ENCODE measurements around the gene ZNRD2. TPM values are rescaled to one million over a fixed set of nuclear protein-coding genes. Genes with fewer than 3 reads are reported as not detected.

ZNRD2 gene
- total RNA-seq, 4 donors from 2014 or later, result 33.2 to 48.0 (median 40.0) TPM

DNA sequence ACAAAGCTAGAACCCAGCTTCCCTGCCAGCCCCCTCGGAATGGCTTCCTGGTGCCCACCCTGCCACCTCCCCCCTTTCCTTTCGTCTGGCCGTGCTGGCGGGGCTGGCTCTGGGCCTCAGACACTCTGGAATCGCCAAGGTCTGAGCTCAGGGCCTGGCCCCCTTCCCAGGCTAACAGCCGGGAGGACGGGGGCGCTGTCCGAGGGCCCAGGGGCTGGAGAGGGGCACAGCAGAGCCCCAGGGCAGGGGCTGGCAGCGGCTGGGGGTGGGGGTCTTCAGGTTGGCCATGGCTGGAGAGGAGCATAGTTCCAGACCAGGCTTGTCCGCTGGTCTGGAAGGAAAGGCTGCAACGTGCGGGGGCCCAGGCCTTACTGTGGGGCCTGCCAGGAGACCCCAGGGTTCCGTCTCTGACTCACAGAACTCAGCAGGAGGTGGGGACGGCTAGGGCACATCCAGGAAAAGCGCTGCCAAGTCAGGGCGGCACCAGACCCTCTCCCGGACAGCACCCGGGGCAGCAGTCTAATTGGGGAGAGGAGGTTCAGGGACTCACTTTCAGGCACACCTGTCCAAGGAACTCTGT lies 11.3 kb upstream of the ZNRD2 start:
- no peak for DNase-seq
- Histone ChIP-seq H3K36me3 (peaks cover 0 to 3% (median 0%) of the 10 kb centered on the region in 3 donors), H3K27me3 (no peaks in the 10 kb centered on the region), H3K9me3 (no peaks in the 10 kb centered on the region), H3K4me3 (peak overlapping the region in 3 of 4 donors; percentile 58 to 83 (median 68)), H3K4me1 (peaks cover 57 to 73% (median 59%) of the 10 kb centered on the region in 3 donors), H3K27ac (peak overlapping the region; percentile 78 to 95 (median 92))
- WGBS, 2 donors, result 66 to 71% methylated on average over 4 to 6 of the region's 19 CpGs
- intact Hi-C loops (cut with DNase I), result no loop called here
- no peak for TF ChIP-seq CTCF (IDR thresholded peaks at IDR 0.05)
- TF ChIP-seq POLR2A (IDR thresholded peaks at IDR 0.05), result no peak

DNA sequence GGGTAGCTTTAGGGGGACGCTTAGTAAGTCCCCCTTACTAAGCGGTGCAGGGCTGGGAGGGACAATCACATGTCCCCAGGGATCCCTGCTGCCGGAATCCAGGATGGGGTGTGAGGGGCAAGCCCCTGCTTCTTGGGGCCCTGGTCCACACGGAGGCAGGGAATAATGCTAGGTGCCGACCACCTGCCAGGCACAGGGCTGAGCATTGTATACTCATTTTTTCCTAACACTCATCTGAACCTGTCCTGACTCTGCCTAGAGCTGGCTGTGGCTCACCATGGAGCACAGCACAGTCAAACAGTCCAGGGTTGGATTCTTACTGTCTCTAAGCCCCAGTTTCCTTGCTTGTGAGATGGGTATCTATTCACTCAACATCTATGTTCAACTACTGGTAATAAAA lies 10.7 kb upstream of the ZNRD2 start:
- no peak overlapping the region for H3K4me3 ChIP-seq
- no peaks in the 10 kb centered on the region for H3K36me3 ChIP-seq
- WGBS, 2 donors, result 55 to 70% methylated on average over 4 to 5 of the region's 5 CpGs
- H3K9me3 ChIP-seq, result no peaks in the 10 kb centered on the region
- peak overlapping the region; percentile 78 to 95 (median 92) for H3K27ac ChIP-seq
- H3K4me1 ChIP-seq, result peaks cover 52 to 67% (median 55%) of the 10 kb centered on the region in 3 donors
- TF ChIP-seq CTCF (IDR thresholded peaks at IDR 0.05) (no peak), POLR2A (IDR thresholded peaks at IDR 0.05) (no peak)
- intact Hi-C loops (cut with DNase I), result no loop called here
- DNase-seq, result no peak
- no peaks in the 10 kb centered on the region for H3K27me3 ChIP-seq

GRCh38 chr11:65559951-65560537 lies 10.2 kb upstream of the ZNRD2 start:
- DNase-seq, result no peak

GRCh38 chr11:65560555-65561418 lies 9.5 kb upstream of the ZNRD2 start:
- Histone ChIP-seq H3K4me1 (peaks cover 41 to 62% (median 43%) of the 10 kb centered on the region in 3 donors), H3K27me3 (no peaks in the 10 kb centered on the region), H3K4me3 (no peak overlapping the region), H3K9me3 (no peaks in the 10 kb centered on the region), H3K27ac (peak overlapping the region; percentile 78 to 95 (median 92)), H3K36me3 (no peaks in the 10 kb centered on the region)
- DNase-seq, result no peak
- WGBS, 2 donors, result 25 to 34% methylated on average over 12 to 15 of the region's 15 CpGs
- TF ChIP-seq CTCF (IDR thresholded peaks at IDR 0.05) (no peak), POLR2A (IDR thresholded peaks at IDR 0.05) (no peak)
- intact Hi-C loops (cut with DNase I), result no loop called here

More at GRCh38 chr11:65559951-65560537, 10.2 kb upstream of the ZNRD2 start:
- intact Hi-C loops (cut with DNase I), result no loop called here
- H3K9me3 ChIP-seq, result no peaks in the 10 kb centered on the region
- TF ChIP-seq CTCF (IDR thresholded peaks at IDR 0.05) (no peak), POLR2A (IDR thresholded peaks at IDR 0.05) (no peak)
- H3K27ac ChIP-seq, result peak overlapping the region; percentile 78 to 95 (median 92)
- no peaks in the 10 kb centered on the region for H3K36me3 ChIP-seq
- H3K27me3 ChIP-seq, result no peaks in the 10 kb centered on the region
- peaks cover 49 to 62% (median 50%) of the 10 kb centered on the region in 3 donors for H3K4me1 ChIP-seq
- WGBS, 2 donors, result 18 to 27% methylated on average over 5 of the region's 5 CpGs
- no peak overlapping the region for H3K4me3 ChIP-seq

DNA sequence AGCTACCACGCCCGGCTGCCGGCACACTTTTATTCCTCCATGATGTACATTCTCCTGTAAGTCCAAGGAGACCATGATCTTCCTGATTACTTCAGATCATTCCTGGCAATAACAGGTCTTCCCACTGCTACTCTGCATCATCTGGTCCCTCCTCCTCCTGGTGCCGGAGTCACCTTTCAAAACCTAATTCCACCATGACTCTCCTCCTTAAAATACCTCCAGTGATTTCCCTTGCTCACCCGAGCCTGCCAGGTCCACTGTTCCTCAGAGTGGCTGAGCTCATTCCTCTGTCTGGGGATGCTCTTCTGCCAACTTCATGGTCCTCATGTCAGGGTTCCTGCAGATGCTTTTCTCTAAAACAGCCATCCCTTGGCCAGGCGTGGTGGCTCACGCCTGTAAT lies 8.3 kb upstream of the ZNRD2 start:
- peaks cover 0 to 9% (median 0%) of the 10 kb centered on the region in 3 donors for H3K36me3 ChIP-seq
- no peaks in the 10 kb centered on the region for H3K9me3 ChIP-seq
- no peak for DNase-seq
- peaks cover 32 to 62% (median 33%) of the 10 kb centered on the region in 3 donors for H3K4me1 ChIP-seq
- 82 to 88% methylated on average over 5 to 7 of the region's 7 CpGs for WGBS, 2 donors
- H3K27ac ChIP-seq, result no peak overlapping the region
- intact Hi-C loops (cut with DNase I), result no loop called here
- no peak for TF ChIP-seq CTCF (IDR thresholded peaks at IDR 0.05)
- TF ChIP-seq POLR2A (IDR thresholded peaks at IDR 0.05), result no peak
- H3K4me3 ChIP-seq, result no peak overlapping the region
- no peaks in the 10 kb centered on the region for H3K27me3 ChIP-seq
